ENCODE data around the gene SLC19A1. TPM values are rescaled to one million over a fixed set of nuclear protein-coding genes. Genes with fewer than 3 reads are reported as not detected.

Gene SLC19A1
- total and polyA plus RNA-seq, 8 donors, result 2.9 to 23.3 (median 5.3) TPM

DNA sequence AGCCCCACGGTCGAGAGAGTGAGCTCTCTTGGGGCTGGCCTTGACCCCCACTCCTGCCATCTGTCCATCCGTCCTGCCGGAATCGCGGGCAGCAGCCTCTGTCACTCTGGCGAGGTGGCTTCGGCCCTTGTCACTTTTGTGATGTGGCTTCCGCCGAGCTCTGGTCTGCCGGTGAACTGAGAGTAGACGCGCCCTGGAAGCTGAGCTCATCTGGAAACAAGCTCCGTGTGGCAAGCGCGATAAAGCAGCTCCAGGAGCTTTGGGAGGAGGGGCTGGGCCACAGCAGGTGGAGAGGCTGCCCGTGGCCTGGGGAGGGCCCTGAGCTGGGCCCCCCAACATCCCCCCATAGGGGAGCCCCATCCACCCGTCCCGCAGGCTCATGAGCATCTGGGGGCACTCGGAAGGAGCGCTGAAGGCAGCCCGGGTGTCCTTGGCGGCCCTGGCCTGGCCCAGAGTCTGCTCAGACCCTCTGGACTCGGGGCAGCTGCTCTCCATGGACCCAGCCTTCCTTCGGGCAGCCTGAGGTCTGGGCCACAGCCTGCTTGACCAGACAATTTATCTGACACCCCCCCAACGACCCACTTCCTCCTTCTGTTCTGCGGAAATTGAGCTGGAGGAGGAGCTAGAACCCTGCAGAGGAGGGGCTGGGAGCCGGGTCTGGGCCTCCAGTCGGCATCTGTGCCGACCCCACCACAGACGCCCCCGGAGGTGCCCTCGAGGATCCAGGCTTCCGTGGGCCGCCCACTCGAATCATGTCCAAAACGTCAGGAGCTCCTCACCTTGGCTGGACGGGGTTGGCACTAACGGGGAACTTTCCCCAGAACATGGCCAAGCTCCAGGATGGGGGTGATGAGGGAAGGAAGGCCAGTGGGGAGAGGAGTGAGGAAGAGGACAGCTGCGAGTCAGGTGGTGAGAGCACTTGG lies 59.1 kb downstream of the SLC19A1 start:
- peaks cover 0 to 85% (median 29%) of the 10 kb centered on the region in 4 donors for H3K36me3 ChIP-seq
- no peak for TF ChIP-seq EP300 (IDR thresholded peaks at IDR 0.05)
- no peak for TF ChIP-seq POLR2A (IDR thresholded peaks at IDR 0.05)
- TF ChIP-seq, protein P1, sequence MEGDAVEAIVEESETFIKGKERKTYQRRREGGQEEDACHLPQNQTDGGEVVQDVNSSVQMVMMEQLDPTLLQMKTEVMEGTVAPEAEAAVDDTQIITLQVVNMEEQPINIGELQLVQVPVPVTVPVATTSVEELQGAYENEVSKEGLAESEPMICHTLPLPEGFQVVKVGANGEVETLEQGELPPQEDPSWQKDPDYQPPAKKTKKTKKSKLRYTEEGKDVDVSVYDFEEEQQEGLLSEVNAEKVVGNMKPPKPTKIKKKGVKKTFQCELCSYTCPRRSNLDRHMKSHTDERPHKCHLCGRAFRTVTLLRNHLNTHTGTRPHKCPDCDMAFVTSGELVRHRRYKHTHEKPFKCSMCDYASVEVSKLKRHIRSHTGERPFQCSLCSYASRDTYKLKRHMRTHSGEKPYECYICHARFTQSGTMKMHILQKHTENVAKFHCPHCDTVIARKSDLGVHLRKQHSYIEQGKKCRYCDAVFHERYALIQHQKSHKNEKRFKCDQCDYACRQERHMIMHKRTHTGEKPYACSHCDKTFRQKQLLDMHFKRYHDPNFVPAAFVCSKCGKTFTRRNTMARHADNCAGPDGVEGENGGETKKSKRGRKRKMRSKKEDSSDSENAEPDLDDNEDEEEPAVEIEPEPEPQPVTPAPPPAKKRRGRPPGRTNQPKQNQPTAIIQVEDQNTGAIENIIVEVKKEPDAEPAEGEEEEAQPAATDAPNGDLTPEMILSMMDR (IDR thresholded peaks at IDR 0.05), result no peak
- TF ChIP-seq POLR2AphosphoS5 (IDR thresholded peaks at IDR 0.05), result no peak
- peak overlapping the region in 2 of 4 donors; percentile 3 to 17 for H3K4me3 ChIP-seq
- no peaks in the 10 kb centered on the region for H3K9me3 ChIP-seq
- H3K27me3 ChIP-seq, result no peaks in the 10 kb centered on the region
- peaks cover 3 to 15% (median 8%) of the 10 kb centered on the region in 4 donors for H3K4me1 ChIP-seq
- H3K27ac ChIP-seq, result peak overlapping the region in 4 of 5 donors; percentile 38 to 74 (median 50)
- no peak for DNase-seq
- intact Hi-C loops (cut with DNase I; ENCODE audit: low total_unique reads), result no loop called here
- 67 to 77% (median 72%) methylated on average over 32 to 40 of the region's 40 CpGs for WGBS, 5 donors

DNA sequence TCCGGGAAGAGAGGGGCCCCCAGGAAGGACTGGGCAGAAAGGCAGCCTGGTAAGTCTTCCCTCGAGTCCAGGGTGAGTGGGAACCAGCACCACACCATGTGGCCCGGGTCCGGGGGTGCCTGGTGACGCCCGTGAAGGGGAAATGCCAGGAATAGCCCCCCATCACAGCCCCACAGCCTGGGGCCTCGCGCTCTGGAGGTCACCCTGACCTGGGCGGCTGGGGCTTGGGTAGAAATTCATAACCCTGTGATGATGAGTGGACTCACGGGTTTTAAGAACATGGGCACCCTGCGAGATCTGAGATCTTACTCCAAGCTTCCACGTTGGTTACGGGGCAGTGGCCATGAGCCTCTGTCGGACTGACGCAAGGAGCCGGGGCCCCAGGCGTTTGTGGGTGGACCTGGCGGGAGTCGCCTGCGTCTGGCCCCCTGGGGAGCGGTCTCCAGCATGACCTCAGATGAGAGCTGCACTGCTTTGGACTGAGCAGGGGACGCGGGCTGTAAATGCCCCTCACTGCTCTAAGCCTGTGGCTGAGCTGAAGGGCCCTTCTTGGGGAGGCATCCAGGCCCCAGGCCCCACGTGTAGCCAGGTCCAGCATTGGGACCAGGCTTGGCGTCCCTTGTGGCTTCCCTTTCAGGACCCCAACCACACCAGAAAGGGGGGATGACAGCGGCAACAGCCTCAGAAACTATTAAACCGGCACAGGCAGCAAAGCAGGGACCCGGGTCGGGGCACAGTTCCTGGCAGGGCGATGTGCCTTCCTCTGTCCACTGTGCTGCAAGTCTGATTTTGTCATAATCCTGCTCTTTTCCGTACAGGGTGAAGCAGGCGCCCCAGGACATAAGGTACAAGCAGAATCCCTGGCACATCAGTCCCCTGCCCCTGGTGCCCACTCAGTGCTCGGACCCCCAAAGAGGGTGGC lies 60.0 kb downstream of the SLC19A1 start:
- no peaks in the 10 kb centered on the region for H3K27me3 ChIP-seq
- DNase-seq, result no peak
- no peak for TF ChIP-seq EP300 (IDR thresholded peaks at IDR 0.05)
- no peak for TF ChIP-seq POLR2AphosphoS5 (IDR thresholded peaks at IDR 0.05)
- TF ChIP-seq, protein P1 (IDR thresholded peaks at IDR 0.05), result no peak
- TF ChIP-seq POLR2A (IDR thresholded peaks at IDR 0.05), result no peak
- H3K4me3 ChIP-seq, result no peak overlapping the region
- peaks cover 0 to 77% (median 29%) of the 10 kb centered on the region in 4 donors for H3K36me3 ChIP-seq
- intact Hi-C loops (cut with DNase I; ENCODE audit: low total_unique reads), result no loop called here
- no peaks in the 10 kb centered on the region for H3K9me3 ChIP-seq
- peaks cover 11 to 24% (median 16%) of the 10 kb centered on the region in 4 donors for H3K4me1 ChIP-seq
- 88 to 92% (median 90%) methylated on average over 24 to 33 of the region's 33 CpGs for WGBS, 5 donors
- peak overlapping the region in 2 of 5 donors; percentile 59 to 74 for H3K27ac ChIP-seq

DNA sequence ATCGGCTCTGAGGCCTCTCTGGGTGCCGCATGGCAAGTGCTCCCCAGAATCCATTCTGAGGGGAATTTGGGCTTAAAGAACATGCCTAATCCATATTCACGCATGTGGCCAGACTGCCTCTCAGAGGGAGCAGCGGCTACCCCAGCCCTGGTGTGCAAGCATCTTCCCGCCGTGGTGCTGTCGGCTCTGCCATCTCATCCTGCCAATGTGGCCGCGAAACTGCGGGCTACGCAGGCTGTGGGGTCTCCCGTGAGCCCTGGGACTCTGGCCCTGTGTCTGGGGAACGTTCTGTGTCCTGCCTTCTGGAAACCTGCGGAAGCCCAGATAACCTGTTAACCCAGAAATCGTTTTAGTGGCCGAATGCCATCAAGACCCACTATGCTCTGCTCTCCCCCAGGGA lies 60.7 kb downstream of the SLC19A1 start:
- 82 to 93% (median 91%) methylated on average over 12 to 16 of the region's 16 CpGs for WGBS, 5 donors
- Histone ChIP-seq H3K36me3 (peaks cover 0 to 70% (median 29%) of the 10 kb centered on the region in 4 donors), H3K4me1 (peaks cover 11 to 27% (median 16%) of the 10 kb centered on the region in 4 donors), H3K9me3 (no peaks in the 10 kb centered on the region), H3K27ac (no peak overlapping the region), H3K27me3 (no peaks in the 10 kb centered on the region), H3K4me3 (no peak overlapping the region)
- TF ChIP-seq POLR2AphosphoS5 (IDR thresholded peaks at IDR 0.05) (no peak), EP300 (IDR thresholded peaks at IDR 0.05) (no peak), POLR2A (IDR thresholded peaks at IDR 0.05) (no peak)
- TF ChIP-seq, protein P1 (IDR thresholded peaks at IDR 0.05), result no peak
- DNase-seq, result no peak
- intact Hi-C loops (cut with DNase I; ENCODE audit: low total_unique reads), result no loop called here
